ENCODE results near the gene EGFR.

GRCh38 chr7:55128693-55129394 lies 110.0 kb downstream of the EGFR start:
- TF ChIP-seq POLR2A (IDR thresholded peaks at IDR 0.05): no peak
- TF ChIP-seq, protein P1, sequence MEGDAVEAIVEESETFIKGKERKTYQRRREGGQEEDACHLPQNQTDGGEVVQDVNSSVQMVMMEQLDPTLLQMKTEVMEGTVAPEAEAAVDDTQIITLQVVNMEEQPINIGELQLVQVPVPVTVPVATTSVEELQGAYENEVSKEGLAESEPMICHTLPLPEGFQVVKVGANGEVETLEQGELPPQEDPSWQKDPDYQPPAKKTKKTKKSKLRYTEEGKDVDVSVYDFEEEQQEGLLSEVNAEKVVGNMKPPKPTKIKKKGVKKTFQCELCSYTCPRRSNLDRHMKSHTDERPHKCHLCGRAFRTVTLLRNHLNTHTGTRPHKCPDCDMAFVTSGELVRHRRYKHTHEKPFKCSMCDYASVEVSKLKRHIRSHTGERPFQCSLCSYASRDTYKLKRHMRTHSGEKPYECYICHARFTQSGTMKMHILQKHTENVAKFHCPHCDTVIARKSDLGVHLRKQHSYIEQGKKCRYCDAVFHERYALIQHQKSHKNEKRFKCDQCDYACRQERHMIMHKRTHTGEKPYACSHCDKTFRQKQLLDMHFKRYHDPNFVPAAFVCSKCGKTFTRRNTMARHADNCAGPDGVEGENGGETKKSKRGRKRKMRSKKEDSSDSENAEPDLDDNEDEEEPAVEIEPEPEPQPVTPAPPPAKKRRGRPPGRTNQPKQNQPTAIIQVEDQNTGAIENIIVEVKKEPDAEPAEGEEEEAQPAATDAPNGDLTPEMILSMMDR (IDR thresholded peaks at IDR 0.05): no peak

Data from right lobe of liver (tissue), 4 donors.